HG02885 (cell line): ENCODE results near the gene GPBP1L1.
"Not testable (repeated sequence)": the region's sequence is repeated elsewhere in the genome, so short reads cannot be mapped to it uniquely, and the experiment has no call there.

Experiments
- ATAC-seq: cut with Tn5 transposase; IDR thresholded peaks from one replicate; pipeline ENCODE4 v1.9.1; 2021; ENCODE audit warnings: mild to moderate bottlenecking; ENCODE audit not compliant: unreplicated experiment, poor library complexity

GPBP1L1 gene, protein sequence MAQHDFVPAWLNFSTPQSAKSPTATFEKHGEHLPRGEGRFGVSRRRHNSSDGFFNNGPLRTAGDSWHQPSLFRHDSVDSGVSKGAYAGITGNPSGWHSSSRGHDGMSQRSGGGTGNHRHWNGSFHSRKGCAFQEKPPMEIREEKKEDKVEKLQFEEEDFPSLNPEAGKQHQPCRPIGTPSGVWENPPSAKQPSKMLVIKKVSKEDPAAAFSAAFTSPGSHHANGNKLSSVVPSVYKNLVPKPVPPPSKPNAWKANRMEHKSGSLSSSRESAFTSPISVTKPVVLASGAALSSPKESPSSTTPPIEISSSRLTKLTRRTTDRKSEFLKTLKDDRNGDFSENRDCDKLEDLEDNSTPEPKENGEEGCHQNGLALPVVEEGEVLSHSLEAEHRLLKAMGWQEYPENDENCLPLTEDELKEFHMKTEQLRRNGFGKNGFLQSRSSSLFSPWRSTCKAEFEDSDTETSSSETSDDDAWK

DNA sequence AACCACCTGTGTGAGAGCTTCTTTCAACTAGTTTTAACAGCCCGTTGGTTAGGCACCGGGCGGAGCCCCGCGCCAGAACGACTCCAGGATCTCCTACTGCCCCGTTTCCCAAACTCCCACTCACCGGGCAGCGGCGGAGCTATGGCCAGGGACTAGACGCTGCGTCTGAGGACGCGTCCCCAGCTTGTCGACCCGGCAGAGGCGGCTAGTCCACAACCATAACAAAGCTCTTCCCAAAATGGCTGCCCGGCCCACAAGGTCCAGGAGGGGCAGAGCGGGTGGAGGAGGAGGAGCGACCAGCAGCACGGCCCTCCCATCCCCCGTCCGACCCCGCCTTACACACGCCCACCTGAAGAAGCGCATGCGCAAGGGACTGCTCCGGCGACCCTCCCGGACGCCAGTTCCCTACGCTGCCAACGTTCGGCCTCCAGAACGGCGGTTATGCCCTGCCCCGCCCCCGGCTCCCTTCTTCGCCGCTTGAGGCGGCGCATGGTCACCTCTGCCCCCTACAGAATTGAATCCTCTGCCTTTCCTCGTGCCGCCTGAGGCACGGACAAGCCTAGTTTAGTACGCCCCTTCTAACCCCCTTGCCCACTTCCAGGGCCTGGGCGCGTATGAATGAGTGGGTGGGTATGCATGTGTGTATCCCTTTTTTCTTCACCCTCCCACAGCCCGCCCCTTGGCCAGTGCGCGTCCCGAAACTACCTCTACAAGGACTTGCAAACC, at the start of gene GPBP1L1:
TSS of gene GPBP1L1 (minus strand) at position 246 of the 726 bp plus-strand sequence. CDS start 27,446 bp downstream, outside the sequence.
- peak; percentile 61 for ATAC-seq

DNA sequence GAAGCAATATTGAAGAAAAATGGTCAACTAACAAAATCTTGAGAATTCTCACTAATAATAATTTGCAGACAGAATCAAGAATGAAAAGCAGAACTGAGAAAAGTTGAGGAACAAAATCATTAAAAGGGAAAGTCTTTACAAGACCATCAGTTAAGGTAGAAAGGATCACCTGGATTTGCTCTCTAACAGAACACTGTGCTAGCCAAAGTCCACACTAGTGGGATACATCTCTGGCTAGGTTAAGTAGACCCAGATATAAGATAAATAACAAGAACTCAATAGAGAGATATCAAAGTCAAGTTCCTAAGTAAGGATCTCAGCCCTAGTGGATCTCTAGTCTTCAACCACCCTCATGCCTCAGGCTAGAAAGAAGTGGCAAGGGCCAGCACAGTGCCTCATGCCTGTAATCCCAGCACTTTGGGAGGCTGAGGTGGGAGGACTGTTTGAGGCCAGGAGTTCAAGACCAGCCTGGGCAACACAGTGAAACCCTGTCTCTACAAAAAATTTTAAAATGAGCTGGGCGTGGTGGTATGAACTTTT, 44.5 kb upstream of the GPBP1L1 start:
- ATAC-seq = no peak

DNA sequence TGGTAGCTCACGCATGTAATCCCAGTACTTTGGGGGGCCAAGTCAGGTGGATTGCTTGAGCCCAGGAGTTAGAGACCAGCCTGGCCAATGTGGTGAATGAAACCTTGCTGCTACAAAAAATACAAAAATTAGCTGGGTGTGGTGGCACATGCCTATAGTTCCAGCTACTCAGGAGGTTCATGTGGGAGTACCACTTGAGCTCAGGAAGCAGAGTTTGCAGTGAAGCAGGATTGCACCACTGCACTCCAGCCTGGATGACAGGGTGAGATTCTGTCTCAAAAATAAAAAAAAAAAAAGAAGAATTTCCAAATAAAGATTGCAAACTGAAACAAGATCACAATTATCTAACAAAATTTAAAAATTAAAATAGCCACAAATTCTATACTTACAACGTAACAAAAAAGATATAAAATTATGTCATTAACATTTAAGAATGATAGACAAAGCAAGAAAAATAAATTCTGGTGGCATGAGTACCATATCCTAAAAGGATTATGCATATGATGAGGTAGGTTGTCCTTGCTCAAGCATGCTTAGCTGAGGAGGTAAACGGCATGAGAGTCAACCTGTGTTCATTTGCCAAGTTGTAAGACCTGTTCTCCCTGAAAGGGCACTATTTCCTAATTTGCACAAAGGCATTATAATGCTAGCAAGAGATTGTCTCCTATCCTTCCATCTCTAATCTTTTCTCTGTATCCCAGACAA, 43.9 kb upstream of the GPBP1L1 start:
- ATAC-seq = no peak

DNA sequence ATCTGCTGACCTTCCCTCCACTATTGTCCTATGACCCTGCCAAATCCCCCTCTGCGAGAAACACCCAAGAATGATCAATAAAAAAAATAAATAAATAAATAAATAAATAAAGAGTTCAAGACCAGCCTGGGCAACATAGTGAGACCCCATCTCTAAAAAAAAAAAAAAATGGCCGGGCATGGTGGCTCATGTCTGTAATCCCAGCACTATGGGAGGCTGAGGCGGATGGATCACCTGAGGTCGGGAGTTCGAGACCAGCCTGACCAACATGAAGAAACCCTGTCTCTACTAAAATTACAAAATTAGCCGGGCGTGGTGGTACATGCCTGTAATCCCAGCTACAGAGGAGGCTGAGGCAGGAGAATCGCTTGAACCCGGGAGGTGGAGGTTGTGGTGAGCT, 39.7 kb upstream of the GPBP1L1 start:
- ATAC-seq = not testable (repeated sequence)

DNA sequence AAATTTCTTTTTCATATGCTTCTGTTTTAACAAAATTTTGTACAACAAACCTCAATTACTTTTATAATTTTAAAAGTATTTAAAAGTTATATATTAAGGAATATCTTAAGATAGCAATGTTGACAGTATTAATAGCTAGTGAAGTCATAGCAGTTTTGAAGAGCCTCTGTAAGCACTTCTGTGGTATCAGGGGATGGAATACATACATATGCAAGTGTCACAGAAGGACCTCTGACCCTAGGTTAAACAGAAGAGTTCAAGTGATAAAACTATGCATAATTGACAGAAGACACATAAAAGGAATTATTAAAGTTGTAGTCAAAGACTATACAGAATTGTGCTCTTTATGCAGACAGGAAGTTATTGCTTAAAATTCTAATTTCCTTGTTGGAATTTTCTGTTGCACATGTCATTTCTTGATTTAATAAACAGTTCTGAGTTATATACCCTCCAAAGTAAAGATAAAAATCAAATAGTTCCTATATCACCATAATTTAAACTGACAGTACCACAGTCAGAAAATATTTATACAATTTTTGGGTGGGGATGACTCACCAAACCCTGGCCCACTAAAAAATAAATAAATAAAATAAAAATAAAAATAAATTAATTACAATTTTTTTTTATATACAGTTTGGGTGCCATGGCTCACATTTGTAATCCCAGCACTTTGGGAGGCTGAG, 37.1 kb upstream of the GPBP1L1 start:
- ATAC-seq = no peak

DNA sequence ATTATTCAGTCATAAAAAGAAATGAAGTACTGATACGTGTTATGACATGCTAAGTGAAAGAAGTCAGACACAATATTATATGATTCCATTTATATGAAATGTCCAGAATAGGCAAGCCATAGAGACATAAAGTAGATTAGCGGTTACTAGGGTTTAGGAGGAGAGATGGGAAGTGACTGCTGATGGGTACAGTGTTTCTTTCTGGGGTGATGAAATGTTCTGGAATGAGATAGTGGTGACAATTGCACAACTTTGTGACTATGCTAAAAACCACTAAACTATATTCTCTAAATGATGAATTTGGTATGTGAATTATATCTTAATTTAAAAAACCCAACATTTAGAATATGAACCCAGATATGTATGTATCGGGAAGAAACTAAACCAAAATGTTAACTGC, 36.5 kb upstream of the GPBP1L1 start:
- no peak for ATAC-seq

DNA sequence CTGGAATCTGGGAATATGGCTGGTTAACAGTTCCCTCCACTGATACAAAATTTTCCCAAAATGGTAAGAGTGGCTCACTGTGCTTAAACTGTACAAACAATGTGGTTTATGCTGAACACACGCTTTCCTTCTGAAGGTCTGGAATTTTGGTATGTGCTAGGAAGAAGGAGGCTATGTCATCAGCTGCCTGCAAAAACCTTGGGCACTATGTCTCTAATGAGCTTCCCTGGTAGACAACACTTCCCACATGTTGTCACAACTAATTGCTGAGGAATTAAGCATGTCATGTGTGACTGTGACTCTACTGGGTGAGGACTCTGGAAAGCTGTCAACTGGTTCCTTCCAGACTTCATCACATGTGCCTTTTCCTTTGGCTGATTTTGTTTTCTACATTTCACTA, 34.9 kb upstream of the GPBP1L1 start:
- ATAC-seq = no peak

DNA sequence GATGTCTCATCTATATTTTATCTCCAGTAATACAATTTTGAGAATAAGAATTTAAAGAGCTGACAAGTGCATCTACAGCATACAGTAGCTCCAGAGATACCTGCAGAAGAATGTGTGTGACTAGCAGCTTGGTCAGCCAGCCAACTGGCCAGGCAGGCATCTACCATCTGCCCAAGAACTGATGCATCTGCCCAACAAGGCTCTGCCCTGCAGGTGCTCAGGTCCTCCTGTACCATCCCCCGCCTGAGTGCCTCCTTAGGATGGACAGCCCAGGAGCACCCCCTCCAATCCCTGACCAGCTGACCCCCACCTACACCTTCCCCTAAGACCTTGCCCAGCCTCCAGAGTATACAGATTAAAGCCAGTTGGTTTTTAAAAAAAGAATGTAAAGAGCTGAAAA, 32.0 kb upstream of the GPBP1L1 start:
- ATAC-seq = no peak

DNA sequence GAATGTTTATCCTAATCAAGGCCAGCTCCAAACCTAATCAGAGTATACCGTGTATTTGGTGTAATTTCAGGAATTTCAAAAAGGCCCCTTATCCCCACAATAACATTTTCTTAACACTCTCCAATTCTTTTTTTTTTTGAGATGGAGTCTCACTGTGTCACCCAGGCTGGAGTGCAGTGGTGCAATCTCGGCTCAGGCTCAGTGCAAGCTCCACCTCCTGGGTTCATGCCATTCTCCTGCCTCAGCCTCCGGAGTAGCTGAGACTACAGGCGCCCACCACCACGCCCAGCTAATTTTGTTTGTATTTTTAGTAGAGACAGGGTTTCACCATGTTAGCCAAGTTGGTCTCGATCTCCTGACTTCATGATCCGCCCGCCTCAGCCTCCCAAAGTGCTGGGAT, 31.1 kb upstream of the GPBP1L1 start:
- ATAC-seq = not testable (repeated sequence)

DNA sequence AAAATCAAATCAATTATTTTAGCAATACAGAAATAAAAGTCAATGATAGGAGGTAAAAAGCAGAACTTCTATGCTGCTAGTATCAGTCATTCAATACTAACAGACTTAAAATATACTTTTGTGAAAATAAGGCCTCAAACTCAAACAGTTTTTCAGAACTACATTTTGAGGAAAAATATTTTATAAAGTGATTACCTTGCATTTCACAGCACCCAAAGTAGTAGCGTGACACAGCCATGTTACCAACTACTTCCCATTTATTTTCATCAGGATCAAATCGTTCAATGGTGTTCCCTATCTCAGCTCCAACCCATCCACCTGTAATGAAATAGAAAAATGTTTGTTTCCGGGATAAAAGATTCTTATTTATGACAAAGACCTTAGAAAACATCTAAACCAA, 30.4 kb upstream of the GPBP1L1 start:
- ATAC-seq = no peak

DNA sequence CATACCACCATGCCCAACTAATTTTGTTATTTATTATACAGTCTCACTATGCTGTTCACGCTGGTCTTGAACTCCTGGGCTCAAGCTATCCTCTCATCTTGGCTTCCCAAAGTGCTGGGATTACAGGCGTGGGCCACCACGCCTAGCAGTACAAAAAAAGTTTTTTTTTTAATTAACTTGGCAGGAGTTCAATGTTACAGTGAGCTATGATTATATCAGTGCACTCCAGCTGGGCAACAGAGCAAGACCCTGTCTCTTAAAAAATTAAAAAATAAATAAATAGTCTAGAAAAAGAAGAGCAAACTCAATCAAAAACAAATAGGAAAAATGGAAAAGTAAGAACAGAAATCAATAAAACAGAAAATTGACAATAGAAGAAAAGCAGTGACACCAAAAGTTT, 27.4 kb upstream of the GPBP1L1 start:
- no peak for ATAC-seq

DNA sequence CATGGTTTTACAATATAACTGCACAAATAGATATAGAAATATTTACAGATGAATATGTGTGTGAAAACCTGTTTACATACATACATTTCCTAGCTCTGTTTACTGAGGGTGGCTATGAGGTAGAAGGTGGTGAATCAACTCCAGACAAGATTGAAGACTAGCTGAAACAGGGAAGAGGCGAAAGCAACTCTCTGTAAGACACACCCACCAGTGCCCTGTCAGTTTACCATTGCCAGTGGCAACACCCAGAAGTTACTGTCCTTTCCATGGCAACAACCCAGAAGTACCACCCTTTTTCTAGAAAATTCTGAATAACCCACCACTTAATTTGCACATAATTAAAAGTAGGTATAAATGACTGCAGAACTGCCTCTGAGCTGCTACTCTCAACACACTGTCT, 18.3 kb upstream of the GPBP1L1 start:
- no peak for ATAC-seq

DNA sequence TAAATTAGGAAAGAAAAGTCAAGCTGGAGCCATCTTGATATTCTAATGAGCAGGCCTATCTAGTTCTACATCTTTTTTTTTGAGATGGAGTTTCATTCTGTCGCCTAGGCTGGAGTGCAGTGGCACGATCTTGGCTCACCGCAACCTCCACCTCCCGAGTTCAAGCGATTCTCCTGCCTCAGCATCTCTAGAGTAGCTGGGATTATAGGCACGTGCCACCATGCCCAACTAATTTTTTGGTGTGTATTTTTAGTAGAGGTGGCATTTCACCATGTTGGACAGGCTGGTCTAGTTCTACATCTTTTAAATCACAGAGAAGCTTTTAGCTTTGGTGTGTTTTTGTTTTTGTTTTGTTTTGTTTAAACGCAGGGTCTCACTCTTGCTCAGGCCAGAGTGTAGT, 8.5 kb upstream of the GPBP1L1 start:
- no peak for ATAC-seq

DNA sequence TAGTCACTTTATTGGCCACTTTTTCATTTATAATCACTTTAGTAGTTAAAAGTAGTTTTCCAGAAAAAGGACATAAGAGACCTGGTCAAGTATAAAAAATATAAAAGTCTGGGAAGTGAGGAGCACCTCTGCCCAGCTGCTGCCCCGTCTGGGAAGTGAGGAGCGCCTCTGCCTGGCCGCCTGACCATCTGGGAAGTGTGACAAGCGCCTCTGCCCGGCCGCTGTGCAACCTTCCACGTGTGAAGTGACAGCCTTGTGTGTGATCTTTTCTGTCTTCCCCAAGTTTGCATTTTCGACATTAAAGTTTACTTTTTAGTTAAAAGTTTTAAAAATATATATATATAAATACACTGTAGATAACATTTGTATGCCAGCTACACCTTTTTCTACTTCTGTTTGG, 7.5 kb upstream of the GPBP1L1 start:
- ATAC-seq = not testable (repeated sequence)

DNA sequence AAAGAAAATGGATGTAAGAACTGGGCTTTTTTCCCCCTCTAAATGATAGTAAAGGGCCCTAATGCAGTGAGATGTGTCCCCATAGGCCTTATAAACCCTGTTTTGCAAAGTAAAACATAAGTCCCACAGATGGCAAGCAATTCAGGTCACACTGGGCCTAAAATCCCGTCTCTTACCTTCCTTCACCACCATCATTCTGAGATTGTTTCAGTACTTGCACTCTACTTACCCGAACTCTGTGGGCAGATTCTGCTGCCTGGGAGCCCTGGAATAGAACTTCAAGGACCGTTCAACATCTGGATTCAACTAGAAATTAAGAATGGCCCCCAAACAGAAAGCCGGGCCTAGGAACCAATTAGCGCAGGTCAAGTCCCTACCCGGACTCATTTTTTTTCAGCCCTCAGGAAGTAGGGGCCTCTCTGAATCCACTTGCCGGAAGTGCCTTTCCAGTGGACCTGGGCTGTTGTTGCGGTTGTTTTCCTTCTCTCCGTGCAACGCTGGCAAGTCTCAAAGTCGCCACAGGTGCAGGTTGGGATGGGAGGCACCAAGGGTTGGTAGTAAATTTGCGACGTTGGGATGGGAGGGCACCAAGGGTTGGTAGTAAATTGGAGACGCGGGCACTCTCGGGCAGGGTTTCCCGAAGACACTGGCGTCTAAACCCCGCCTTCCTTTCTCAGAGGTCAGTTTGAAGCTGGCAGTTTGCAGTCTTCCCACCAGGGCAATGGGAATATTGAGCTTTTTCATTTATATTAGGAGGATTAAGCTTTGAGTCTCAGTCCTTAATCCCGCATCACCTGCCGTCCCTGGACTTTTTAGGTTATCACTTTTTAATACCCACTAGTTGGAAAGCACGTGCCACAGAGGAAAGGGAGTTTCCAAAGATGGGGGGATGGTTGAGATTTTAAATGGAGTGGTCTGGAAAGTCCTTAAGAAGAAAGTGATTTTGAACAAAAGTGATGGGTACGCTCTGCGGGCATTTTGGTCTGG, 1.7 kb upstream of the GPBP1L1 start, which contains the start of gene TMEM69:
TSS of gene TMEM69 (plus strand) at position 428 of the 987 bp plus-strand sequence. CDS start 2,888 bp downstream, outside the sequence.
- ATAC-seq = peak; percentile 16

DNA sequence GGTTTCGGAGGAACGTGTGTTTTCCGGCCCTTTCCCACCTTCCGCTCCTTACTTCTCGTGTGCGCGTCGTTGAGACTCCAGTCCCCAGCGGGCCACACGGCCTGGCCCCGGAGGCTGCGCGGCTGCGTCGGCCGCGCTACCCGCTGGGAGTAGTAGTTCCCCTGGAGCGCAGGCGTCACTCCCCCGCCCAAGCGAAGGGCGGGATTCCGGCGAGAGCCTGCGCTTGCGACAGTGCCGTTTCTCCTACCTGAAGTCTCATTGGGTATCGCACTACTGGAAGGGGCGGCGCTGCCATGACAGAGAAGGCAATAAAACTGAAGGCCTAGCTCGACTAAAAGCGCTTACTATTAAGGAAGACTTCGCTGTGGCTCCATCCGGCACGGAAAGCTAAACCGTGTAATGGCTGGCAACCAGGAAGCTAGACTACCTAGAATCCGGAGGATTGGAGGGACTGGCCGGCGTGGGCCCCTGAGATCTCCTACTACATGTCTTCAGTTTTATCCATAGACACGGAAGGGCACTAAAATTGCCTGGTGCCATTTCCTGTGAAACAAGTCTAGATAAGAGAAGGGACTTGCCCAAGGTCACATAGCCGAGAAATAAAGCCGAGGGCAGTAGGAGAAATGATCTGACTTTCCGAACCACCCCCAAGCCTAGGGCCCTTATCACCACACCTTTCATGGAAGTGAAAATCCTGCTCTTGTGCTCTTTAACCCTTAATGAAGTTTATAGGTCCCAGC, 851 bp upstream of the GPBP1L1 start:
- peak; percentile 83 for ATAC-seq

DNA sequence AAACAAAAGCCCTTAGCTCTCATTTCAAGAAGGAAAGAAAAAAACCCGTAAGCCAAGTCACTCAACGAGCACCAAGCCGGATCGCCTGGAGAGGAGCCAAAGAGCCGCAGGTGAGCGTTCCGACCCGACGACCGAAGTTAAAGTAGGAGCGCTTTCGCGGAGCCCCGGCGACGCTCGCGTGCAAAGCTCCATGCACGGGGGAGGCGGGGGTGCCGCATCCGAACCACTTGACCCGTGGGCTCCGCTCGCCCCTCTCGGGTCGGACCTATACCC, 382 bp downstream of the GPBP1L1 start:
- ATAC-seq = peak; percentile 17

DNA sequence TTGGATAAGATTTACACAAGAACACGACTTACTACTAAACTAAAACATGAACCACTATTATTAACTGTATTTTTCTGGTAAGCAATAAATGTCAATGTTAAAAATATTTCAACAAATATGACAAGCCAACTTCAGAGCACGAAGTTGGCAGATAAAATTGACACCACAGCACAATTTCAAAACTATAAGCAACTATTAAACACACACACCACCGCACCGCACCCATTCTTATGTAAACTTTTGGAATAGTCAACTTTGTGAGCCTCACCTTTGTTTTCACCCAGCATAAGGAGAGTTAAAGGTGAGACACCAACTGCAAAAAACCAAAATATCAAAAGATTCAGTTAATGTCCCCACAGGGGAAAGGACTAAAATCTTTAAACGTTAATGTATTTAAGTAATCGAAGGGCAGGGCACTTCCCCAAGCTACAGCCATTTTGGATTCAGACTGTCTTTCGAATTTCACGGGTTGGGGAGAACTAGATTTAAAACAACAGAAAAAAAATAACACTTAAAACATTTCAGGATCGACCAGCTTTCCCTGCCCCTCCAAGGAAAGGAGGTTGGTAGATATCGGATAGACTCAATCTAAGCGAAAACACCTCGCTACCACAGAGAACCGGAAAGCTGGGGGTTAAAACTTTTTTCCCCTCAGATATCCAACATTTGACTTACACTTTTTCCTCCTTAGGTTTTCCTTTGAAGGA, 872 bp downstream of the GPBP1L1 start:
- ATAC-seq = no peak
